ENCODE measurements around the gene HOXB8. TPM values are rescaled to one million over a fixed set of nuclear protein-coding genes. Genes with fewer than 3 reads are reported as not detected.
A peak's percentile ranks its signal among the peaks of the same experiment; 100 is the strongest.

HOXB8 gene
- total RNA-seq, 6 donors from 2014 or later, result 0.23 to 0.27 TPM; not detected in 4

- TF ChIP-seq CTCF (IDR thresholded peaks at IDR 0.05), result no peak
- TF ChIP-seq EP300 (IDR thresholded peaks at IDR 0.05), result no peak
- no peak for TF ChIP-seq POLR2A (IDR thresholded peaks at IDR 0.05)
- TF ChIP-seq POLR2AphosphoS5 (IDR thresholded peaks at IDR 0.05), result no peak
- no peak for DNase-seq
These were observed 26.5 kb upstream of the HOXB8 start for GRCh38 chr17:48641541-48642058.

GRCh38 chr17:48640858-48641180 is 25.7 kb upstream of the HOXB8 start:
- H3K9me3 ChIP-seq, result no peaks in the 10 kb centered on the region
- H3K36me3 ChIP-seq, result no peaks in the 10 kb centered on the region
- 67 to 73% methylated on average over 1 of the region's 1 CpG for WGBS, 2 donors
- H3K4me3 ChIP-seq, result no peak overlapping the region
- ATAC-seq (ENCODE audit: low FRiP score in 2 of 2) (no peak), DNase-seq (no peak)
- H3K27me3 ChIP-seq, result peaks cover 2 to 56% (median 31%) of the 10 kb centered on the region in 4 donors
- no peak overlapping the region for H3K27ac ChIP-seq
- H3K4me1 ChIP-seq, result peaks cover 0 to 12% (median 2%) of the 10 kb centered on the region in 4 donors
- TF ChIP-seq EP300 (IDR thresholded peaks at IDR 0.05), result no peak

More at GRCh38 chr17:48641541-48642058, 26.5 kb upstream of the HOXB8 start:
- ATAC-seq (ENCODE audit: low FRiP score in 2 of 2), result no peak
- H3K27me3 ChIP-seq, result peaks cover 2 to 56% (median 32%) of the 10 kb centered on the region in 4 donors
- peaks cover 0 to 15% (median 6%) of the 10 kb centered on the region in 4 donors for H3K4me1 ChIP-seq
- no peaks in the 10 kb centered on the region for H3K9me3 ChIP-seq
- WGBS, 2 donors, result 14 to 15% methylated on average over 6 to 29 of the region's 29 CpGs
- H3K36me3 ChIP-seq, result no peaks in the 10 kb centered on the region
- no peak overlapping the region for H3K4me3 ChIP-seq
- H3K27ac ChIP-seq, result no peak overlapping the region

GRCh38 chr17:48639982-48640857 is 25.1 kb upstream of the HOXB8 start:
- H3K4me3 ChIP-seq, result no peak overlapping the region
- DNase-seq (no peak), ATAC-seq (ENCODE audit: low FRiP score in 2 of 2) (no peak)
- H3K27me3 ChIP-seq, result peaks cover 2 to 56% (median 34%) of the 10 kb centered on the region in 4 donors
- H3K27ac ChIP-seq, result no peak overlapping the region
- TF ChIP-seq POLR2A (IDR thresholded peaks at IDR 0.05), result no peak
- no peak for TF ChIP-seq CTCF (IDR thresholded peaks at IDR 0.05)
- no peak for TF ChIP-seq POLR2AphosphoS5 (IDR thresholded peaks at IDR 0.05)
- no peak for TF ChIP-seq EP300 (IDR thresholded peaks at IDR 0.05)
- 66 to 67% methylated on average over 5 to 6 of the region's 6 CpGs for WGBS, 2 donors
- H3K4me1 ChIP-seq, result peaks cover 0 to 12% (median 2%) of the 10 kb centered on the region in 4 donors
- no peaks in the 10 kb centered on the region for H3K36me3 ChIP-seq
- H3K9me3 ChIP-seq, result no peaks in the 10 kb centered on the region

DNA sequence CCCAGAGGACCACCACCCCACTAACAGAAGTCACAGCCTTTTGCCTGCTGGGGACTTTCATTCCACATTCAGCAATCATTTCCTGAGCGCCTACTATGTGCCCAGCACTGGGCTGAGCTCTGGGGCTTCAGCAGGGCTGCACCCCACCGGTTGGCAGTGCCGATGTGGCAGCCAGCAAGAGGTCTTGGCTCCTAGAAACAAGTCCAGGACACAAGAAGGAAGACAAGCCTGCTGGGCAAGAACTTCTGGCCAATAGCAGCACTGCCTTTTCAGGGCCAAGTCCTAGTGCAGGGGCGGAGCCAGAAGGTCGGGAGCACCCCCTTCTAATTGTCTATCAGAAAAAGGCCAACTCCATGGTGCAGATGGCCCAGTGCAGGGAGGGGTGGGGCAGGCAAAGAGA is 24.0 kb upstream of the HOXB8 start:
- H3K4me3 ChIP-seq, result no peak overlapping the region
- H3K27ac ChIP-seq, result no peak overlapping the region
- ATAC-seq (ENCODE audit: low FRiP score in 2 of 2) (no peak), DNase-seq (no peak)
- WGBS, 2 donors, result 30 to 39% methylated on average over 2 to 5 of the region's 5 CpGs
- peaks cover 2 to 66% (median 42%) of the 10 kb centered on the region in 4 donors for H3K27me3 ChIP-seq
- H3K4me1 ChIP-seq, result peaks cover 0 to 12% (median 2%) of the 10 kb centered on the region in 4 donors
- no peaks in the 10 kb centered on the region for H3K9me3 ChIP-seq
- no peak for TF ChIP-seq EP300 (IDR thresholded peaks at IDR 0.05)
- H3K36me3 ChIP-seq, result no peaks in the 10 kb centered on the region

- H3K27me3 ChIP-seq, result peaks cover 2 to 76% (median 51%) of the 10 kb centered on the region in 4 donors
These were observed 22.5 kb upstream of the HOXB8 start for GRCh38 chr17:48637323-48638260.

More at GRCh38 chr17:48637323-48638260, 22.5 kb upstream of the HOXB8 start:
- H3K9me3 ChIP-seq, result no peaks in the 10 kb centered on the region
- H3K36me3 ChIP-seq, result no peaks in the 10 kb centered on the region
- WGBS, 2 donors, result 30 to 47% methylated on average over 18 of the region's 18 CpGs
- ATAC-seq (ENCODE audit: low FRiP score in 2 of 2) (peak in 1 of 2 donors; percentile 19), DNase-seq (no peak)
- H3K4me1 ChIP-seq, result peaks cover 3 to 16% (median 5%) of the 10 kb centered on the region in 4 donors
- no peak overlapping the region for H3K27ac ChIP-seq
- TF ChIP-seq POLR2A (IDR thresholded peaks at IDR 0.05) (no peak), POLR2AphosphoS5 (IDR thresholded peaks at IDR 0.05) (no peak), CTCF (IDR thresholded peaks at IDR 0.05) (no peak), EP300 (IDR thresholded peaks at IDR 0.05) (no peak)
- no peak overlapping the region for H3K4me3 ChIP-seq

Measured in upper lobe of left lung (tissue), 6 donors.